Measurements from ENCODE around the gene JADE1.

JADE1 gene

GRCh38 chr4:128876200-128876599, 66.7 kb downstream of the JADE1 start:
- DNase-seq (ENCODE audit: low spot score): no peak

GRCh38 chr4:128877934-128878333, 68.4 kb downstream of the JADE1 start:
- DNase-seq (ENCODE audit: low spot score): no peak

- no peak for DNase-seq (ENCODE audit: low spot score)
These were observed 69.8 kb downstream of the JADE1 start for GRCh38 chr4:128879283-128879682.

DNA sequence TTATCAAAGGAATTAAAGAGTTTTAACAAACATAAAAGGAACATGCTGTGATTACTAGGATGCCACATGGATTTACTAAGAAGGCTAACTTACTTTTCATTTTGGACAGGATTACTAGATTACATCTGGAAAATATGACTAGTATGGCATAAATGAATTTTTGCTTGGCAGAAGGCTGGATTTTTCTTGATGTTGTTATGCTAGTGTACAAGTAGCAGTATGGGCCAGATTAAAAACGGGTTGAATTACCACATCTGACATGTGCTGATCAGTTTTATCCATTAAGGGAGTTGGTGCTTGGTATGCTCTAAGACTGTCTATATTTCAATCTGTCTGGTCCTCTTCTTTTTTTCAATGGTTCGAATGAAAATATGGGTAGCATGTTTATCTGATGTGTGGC, 70.5 kb downstream of the JADE1 start:
- no peak for DNase-seq (ENCODE audit: low spot score)

DNA sequence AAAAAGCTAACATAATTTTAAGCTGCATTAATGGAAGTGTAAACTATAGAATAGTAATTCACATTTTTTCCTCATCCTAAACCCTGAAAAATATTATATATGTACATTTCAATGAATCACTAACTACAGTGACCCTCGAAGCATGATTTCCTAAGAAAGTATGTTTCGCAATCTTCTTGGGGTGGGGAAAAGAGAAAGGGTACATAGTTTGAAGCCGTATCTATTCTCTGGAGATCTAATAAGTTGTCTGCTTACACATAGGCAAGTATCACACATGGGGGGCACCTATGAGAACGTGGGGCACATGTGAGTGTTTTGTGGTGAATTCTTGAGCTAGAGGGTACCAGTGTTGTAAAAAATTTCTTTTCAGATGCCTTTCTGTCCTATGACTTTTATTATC, 71.2 kb downstream of the JADE1 start:
- no peak for DNase-seq (ENCODE audit: low spot score)

- DNase-seq (ENCODE audit: low spot score): no peak
These were observed 95.3 kb downstream of the JADE1 start for GRCh38 chr4:128904821-128905220.

GRCh38 chr4:128906581-128906980, 97.1 kb downstream of the JADE1 start:
- DNase-seq (ENCODE audit: low spot score): no peak

- DNase-seq (ENCODE audit: low spot score): no peak
These were observed 98.5 kb downstream of the JADE1 start for GRCh38 chr4:128907981-128908380.

DNA sequence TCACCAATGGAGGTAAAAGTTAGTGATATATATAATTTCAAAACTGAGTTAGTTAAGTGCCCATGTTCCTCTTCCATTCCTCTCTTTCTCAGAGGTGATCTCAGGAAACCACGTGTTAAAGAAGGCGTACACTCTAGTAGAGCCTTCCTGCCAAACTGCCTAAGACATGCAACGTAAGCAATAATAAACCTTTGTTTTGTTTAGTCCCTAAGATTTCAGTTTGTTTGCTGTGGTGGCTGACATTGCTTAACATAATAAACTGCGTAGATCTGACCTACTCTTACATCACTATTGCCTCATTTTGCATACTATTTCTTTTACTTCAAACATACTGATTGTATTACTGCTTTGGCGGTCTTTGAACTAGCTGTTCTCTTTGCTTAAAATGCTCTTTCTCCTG, 99.2 kb downstream of the JADE1 start:
- DNase-seq (ENCODE audit: low spot score): no peak

GRCh38 chr4:128913228-128913627, 103.7 kb downstream of the JADE1 start:
- no peak for DNase-seq (ENCODE audit: low spot score)

GRCh38 chr4:128915544-128915943, 106.0 kb downstream of the JADE1 start:
- no peak for DNase-seq (ENCODE audit: low spot score)

DNA sequence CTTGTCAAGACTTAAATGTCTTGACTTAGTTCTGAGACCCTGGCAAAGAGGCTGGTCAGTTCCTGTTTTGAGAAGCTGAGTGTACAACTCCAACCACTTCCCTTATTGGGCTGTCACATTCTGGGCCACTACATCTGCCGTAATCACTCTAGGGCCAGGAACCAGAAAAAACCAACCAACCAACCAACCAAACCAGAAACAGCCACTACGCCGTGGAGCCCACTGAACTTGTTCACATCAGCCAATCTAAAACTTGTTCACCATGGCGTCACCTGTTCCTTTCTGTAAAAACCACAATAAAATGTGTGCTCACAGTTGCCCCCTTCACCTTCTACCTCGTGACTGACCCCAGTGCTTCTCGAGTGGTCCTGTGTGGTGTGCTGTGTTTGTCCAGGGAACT, 107.3 kb downstream of the JADE1 start:
- DNase-seq (ENCODE audit: low spot score): no peak

DNA sequence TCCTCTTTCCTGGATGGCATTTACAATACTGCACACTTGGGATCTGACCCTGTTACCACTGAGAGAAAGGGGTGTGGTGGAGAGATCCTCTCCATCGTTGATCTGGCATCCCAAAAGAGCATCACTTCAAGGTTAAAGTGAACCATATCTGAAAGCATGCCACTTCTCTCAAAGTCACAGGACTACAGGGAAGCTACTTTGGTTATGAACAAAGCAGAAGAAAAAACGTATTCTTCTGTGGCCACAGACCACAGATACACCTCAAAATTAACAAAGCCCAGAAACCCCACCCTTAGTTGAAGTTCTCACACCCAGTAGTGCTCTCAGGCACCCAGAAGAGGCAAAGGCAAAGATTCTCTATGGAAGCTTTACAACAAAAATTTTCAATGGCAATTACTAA, 108.3 kb downstream of the JADE1 start:
- no peak for DNase-seq (ENCODE audit: low spot score)

GRCh38 chr4:128921954-128922353, 112.5 kb downstream of the JADE1 start:
- no peak for DNase-seq (ENCODE audit: low spot score)

Data from hepatic stellate cell (primary cell).